Measurements from ENCODE around the gene SMAD7.

DNA sequence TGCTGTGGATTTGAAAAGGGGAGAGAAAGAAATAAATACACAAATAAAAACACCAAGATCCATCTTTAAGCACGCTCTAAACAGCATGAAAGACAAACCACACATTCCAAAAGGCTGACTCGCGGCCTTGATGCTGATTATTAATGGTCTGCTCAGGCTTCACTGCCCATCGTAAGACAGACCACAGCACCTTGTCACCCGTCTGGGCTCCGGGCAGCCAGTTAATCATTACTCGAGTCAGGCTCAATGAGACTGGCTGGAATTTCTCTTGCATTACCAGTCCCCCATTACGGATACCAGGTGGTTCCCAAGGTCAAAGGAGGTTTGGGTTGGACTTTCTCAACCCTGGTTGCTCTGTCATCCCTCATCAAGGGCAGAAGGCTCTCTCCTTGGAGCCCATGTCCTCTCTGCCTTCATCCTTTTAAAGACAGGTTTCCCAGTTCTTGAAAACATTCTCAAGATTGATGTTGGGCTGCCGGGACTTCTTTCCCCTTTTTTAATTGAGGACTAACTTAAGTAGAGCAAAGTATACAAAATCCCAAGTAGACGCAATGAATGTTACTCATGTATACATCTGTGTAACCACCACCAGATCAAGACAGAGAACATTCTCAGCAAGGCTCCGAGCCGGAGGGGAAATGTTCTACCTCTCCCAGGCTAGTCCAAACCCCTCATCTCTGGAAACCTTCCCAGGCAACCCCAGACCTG is 8.1 kb downstream of the SMAD7 start:
- TF ChIP-seq, protein P1, sequence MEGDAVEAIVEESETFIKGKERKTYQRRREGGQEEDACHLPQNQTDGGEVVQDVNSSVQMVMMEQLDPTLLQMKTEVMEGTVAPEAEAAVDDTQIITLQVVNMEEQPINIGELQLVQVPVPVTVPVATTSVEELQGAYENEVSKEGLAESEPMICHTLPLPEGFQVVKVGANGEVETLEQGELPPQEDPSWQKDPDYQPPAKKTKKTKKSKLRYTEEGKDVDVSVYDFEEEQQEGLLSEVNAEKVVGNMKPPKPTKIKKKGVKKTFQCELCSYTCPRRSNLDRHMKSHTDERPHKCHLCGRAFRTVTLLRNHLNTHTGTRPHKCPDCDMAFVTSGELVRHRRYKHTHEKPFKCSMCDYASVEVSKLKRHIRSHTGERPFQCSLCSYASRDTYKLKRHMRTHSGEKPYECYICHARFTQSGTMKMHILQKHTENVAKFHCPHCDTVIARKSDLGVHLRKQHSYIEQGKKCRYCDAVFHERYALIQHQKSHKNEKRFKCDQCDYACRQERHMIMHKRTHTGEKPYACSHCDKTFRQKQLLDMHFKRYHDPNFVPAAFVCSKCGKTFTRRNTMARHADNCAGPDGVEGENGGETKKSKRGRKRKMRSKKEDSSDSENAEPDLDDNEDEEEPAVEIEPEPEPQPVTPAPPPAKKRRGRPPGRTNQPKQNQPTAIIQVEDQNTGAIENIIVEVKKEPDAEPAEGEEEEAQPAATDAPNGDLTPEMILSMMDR (conservative IDR thresholded peaks at IDR 0.05) = no peak
- no peak for TF ChIP-seq EZH2 (IDR thresholded peaks at IDR 0.05; ENCODE audit: low read depth)
